Measurements from ENCODE around the gene QDPR.

GRCh38 chr4:17515445-17516407 lies 3.8 kb upstream of the QDPR start:
- no peak for TF ChIP-seq ZFP3 (CRISPR knock-in tag; IDR thresholded peaks at IDR 0.05)
- TF ChIP-seq, protein P1, sequence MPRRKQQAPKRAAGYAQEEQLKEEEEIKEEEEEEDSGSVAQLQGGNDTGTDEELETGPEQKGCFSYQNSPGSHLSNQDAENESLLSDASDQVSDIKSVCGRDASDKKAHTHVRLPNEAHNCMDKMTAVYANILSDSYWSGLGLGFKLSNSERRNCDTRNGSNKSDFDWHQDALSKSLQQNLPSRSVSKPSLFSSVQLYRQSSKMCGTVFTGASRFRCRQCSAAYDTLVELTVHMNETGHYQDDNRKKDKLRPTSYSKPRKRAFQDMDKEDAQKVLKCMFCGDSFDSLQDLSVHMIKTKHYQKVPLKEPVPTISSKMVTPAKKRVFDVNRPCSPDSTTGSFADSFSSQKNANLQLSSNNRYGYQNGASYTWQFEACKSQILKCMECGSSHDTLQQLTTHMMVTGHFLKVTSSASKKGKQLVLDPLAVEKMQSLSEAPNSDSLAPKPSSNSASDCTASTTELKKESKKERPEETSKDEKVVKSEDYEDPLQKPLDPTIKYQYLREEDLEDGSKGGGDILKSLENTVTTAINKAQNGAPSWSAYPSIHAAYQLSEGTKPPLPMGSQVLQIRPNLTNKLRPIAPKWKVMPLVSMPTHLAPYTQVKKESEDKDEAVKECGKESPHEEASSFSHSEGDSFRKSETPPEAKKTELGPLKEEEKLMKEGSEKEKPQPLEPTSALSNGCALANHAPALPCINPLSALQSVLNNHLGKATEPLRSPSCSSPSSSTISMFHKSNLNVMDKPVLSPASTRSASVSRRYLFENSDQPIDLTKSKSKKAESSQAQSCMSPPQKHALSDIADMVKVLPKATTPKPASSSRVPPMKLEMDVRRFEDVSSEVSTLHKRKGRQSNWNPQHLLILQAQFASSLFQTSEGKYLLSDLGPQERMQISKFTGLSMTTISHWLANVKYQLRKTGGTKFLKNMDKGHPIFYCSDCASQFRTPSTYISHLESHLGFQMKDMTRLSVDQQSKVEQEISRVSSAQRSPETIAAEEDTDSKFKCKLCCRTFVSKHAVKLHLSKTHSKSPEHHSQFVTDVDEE (CRISPR knock-in tag; IDR thresholded peaks at IDR 0.05): no peak
- no peak for TF ChIP-seq ZNF565 (CRISPR knock-in tag; conservative IDR thresholded peaks at IDR 0.05; ENCODE audit: low read depth)
- TF ChIP-seq, protein P2, sequence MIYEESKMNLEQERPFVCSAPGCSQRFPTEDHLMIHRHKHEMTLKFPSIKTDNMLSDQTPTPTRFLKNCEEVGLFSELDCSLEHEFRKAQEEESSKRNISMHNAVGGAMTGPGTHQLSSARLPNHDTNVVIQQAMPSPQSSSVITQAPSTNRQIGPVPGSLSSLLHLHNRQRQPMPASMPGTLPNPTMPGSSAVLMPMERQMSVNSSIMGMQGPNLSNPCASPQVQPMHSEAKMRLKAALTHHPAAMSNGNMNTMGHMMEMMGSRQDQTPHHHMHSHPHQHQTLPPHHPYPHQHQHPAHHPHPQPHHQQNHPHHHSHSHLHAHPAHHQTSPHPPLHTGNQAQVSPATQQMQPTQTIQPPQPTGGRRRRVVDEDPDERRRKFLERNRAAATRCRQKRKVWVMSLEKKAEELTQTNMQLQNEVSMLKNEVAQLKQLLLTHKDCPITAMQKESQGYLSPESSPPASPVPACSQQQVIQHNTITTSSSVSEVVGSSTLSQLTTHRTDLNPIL (CRISPR knock-in tag; IDR thresholded peaks at IDR 0.05; ENCODE audit: low read depth): no peak
- no peak for TF ChIP-seq ZFP30 (CRISPR knock-in tag; IDR thresholded peaks at IDR 0.05)
- TF ChIP-seq CSDC2 (CRISPR knock-in tag; IDR thresholded peaks at IDR 0.05): no peak
- TF ChIP-seq, protein P3, sequence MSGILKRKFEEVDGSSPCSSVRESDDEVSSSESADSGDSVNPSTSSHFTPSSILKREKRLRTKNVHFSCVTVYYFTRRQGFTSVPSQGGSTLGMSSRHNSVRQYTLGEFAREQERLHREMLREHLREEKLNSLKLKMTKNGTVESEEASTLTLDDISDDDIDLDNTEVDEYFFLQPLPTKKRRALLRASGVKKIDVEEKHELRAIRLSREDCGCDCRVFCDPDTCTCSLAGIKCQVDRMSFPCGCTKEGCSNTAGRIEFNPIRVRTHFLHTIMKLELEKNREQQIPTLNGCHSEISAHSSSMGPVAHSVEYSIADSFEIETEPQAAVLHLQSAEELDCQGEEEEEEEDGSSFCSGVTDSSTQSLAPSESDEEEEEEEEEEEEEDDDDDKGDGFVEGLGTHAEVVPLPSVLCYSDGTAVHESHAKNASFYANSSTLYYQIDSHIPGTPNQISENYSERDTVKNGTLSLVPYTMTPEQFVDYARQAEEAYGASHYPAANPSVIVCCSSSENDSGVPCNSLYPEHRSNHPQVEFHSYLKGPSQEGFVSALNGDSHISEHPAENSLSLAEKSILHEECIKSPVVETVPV (CRISPR knock-in tag; IDR thresholded peaks at IDR 0.05): no peak
- no peak for TF ChIP-seq ARNTL (CRISPR knock-in tag; IDR thresholded peaks at IDR 0.05; ENCODE audit: borderline replicate concordance, low read depth)
- TF ChIP-seq, protein P4, sequence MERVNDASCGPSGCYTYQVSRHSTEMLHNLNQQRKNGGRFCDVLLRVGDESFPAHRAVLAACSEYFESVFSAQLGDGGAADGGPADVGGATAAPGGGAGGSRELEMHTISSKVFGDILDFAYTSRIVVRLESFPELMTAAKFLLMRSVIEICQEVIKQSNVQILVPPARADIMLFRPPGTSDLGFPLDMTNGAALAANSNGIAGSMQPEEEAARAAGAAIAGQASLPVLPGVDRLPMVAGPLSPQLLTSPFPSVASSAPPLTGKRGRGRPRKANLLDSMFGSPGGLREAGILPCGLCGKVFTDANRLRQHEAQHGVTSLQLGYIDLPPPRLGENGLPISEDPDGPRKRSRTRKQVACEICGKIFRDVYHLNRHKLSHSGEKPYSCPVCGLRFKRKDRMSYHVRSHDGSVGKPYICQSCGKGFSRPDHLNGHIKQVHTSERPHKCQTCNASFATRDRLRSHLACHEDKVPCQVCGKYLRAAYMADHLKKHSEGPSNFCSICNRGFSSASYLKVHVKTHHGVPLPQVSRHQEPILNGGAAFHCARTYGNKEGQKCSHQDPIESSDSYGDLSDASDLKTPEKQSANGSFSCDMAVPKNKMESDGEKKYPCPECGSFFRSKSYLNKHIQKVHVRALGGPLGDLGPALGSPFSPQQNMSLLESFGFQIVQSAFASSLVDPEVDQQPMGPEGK (CRISPR knock-in tag; IDR thresholded peaks at IDR 0.05; ENCODE audit: borderline replicate concordance): no peak
